GM21576 (cell line): Measurements from ENCODE around the gene OR52E4.

Source experiments
- ATAC-seq: cut with Tn5 transposase; IDR thresholded peaks from one replicate; pipeline ENCODE4 v1.9.1; 2021; ENCODE audit warnings: mild to moderate bottlenecking, moderate library complexity; ENCODE audit not compliant: unreplicated experiment

The OR52E4 gene

GRCh38 chr11:5880329-5880728 lies at the start of gene OR52E4:
OR52E4 (plus strand) TSS chr11:5880629; CDS start chr11:5884293, 3,664 bp downstream.
- ATAC-seq, result no peak

- no peak for ATAC-seq
Measured at GRCh38 chr11:5831196-5831829, 49.1 kb upstream of the OR52E4 start.

DNA sequence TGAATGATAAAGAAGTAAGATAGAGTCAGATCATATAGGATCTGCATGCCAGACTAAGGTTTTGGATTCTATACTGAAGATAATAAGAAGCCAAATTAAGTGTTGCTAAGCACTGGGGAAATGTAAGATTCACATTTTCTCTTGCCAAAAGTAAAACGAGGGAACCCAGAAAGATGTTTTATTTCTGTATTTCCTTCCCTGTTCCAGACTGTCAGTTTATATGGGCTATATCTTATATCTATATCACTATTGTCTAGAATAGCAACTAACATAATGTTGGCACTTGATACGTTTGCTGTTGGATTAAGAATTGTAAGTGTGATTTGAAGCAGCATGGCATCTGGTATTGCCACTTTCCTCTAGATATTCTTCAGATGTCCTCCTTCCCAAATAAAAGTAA lies 47.0 kb upstream of the OR52E4 start:
- ATAC-seq, result no peak

GRCh38 chr11:5837695-5838094 lies 42.7 kb upstream of the OR52E4 start:
- no peak for ATAC-seq

DNA sequence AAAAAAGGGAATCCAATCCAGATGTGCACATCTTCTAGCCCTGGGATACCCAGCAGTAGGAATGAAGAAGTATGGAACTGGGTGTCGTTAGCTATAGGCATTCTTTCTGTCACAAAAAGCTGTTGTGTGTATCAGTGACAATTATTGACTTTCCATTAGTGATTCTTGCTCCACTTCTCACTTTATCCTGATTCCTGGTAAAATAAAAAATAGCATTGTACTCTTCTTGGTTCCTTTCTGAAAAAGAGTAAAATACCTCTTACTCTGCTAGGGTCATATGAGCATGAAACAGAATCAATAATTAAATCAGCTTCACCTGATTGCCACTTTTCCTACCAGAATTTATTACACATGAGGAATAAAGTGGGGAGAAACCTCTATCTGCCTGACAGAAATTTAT lies 38.6 kb upstream of the OR52E4 start, which contains the start of gene OR52E6:
OR52E6 (minus strand) TSS at position 101 of the 400 bp plus-strand sequence; CDS start at position 101, 0 bp downstream.
- ATAC-seq, result no peak

GRCh38 chr11:5846701-5847100 lies 33.7 kb upstream of the OR52E4 start:
- no peak for ATAC-seq

DNA sequence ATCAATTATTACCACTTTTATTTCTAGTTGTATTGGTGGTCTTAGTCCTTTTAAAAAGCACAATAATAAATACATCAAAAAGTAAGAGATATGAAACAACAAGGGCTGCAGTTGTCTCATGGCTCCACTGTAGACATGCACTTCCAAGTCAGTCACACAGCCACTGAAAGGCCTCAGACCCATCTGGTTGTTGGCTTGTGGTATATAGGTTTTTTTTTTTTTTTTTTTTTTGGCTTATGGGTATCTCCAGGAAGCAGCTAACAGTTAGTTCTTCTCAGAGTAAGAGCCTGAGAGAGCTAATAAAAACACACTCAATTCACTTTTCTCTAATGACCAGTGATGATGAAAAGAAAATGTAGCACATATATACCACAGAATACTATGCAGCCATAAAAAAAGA lies 32.7 kb upstream of the OR52E4 start:
- ATAC-seq, result no peak

- no peak for ATAC-seq
Measured at GRCh38 chr11:5851002-5851401, 29.4 kb upstream of the OR52E4 start.

DNA sequence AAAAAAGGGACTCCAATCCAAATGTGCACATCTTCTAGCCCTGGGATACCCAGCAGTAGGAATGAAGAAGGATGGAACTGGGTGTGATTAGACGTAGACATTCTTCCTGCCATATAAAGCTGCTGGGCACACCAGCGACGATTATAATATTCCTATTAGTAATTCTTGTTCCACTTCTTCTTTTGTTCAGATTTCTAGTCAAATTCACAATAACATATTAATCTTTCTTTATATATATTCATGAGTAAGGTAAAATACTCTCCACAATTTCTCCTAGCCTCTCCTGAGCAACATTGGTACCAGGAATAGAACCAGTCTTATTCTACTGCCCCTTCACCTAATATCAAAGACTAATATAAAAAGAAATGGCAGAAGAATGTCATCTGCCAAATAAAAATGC lies 22.8 kb upstream of the OR52E4 start, which contains the start of gene OR52E8:
OR52E8 (minus strand) TSS at position 101 of the 400 bp plus-strand sequence; CDS start at position 101, 0 bp downstream.
- no peak for ATAC-seq

- no peak for ATAC-seq
Measured at GRCh38 chr11:5865826-5866225, 14.6 kb upstream of the OR52E4 start.

GRCh38 chr11:5878564-5878963 lies 1.9 kb upstream of the OR52E4 start:
- no peak for ATAC-seq

DNA sequence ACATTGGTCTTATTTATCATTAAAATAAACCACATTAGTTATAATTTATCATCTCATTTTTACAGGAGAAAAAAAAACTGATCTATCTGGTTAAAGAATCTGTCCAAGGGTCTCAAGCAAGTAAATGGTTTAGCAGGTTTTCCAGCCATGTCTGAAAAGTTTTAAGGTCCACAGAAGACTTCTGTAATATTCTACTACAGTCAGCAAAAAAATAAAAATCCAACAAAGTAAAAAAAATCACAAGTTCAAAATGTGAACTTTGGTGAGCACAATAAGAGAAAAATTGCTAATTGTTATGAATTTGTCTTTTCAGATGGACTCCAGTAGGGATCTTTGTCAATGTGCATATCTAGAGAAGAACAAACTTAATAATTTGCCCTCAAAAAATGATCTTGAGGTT lies 1.3 kb downstream of the OR52E4 start:
- ATAC-seq, result no peak

DNA sequence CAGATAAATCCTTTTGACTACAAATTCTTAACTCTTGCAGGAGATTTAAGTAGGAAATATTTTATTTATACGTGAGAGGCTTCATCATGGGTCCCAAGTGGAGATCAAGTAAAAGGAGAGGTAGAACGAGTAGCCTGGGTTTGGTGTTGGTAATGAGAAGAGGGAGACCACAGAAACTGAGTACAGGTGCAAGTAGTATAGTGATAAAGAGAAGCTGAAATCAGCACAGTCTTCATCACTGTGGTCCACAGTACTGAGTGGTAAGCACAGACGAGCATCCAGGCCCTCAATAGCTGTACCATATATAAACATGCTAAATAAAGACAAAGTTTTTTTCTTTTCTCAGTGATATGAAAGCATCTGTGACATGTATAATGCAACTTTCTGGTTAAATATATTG lies 6.7 kb downstream of the OR52E4 start:
- no peak for ATAC-seq

GRCh38 chr11:5887661-5888060 lies 7.2 kb downstream of the OR52E4 start:
- no peak for ATAC-seq

GRCh38 chr11:5891216-5891800 lies 10.9 kb downstream of the OR52E4 start:
- no peak for ATAC-seq

- no peak for ATAC-seq
Measured at GRCh38 chr11:5892908-5893307, 12.5 kb downstream of the OR52E4 start, which contains the start of gene OR52E5. OR52E5 (plus strand) TSS chr11:5893208; CDS start chr11:5900777, 7,569 bp downstream.

GRCh38 chr11:5899534-5899933 lies 19.1 kb downstream of the OR52E4 start:
- ATAC-seq, result no peak

- no peak for ATAC-seq
Measured at GRCh38 chr11:5910540-5910939, 30.1 kb downstream of the OR52E4 start.

DNA sequence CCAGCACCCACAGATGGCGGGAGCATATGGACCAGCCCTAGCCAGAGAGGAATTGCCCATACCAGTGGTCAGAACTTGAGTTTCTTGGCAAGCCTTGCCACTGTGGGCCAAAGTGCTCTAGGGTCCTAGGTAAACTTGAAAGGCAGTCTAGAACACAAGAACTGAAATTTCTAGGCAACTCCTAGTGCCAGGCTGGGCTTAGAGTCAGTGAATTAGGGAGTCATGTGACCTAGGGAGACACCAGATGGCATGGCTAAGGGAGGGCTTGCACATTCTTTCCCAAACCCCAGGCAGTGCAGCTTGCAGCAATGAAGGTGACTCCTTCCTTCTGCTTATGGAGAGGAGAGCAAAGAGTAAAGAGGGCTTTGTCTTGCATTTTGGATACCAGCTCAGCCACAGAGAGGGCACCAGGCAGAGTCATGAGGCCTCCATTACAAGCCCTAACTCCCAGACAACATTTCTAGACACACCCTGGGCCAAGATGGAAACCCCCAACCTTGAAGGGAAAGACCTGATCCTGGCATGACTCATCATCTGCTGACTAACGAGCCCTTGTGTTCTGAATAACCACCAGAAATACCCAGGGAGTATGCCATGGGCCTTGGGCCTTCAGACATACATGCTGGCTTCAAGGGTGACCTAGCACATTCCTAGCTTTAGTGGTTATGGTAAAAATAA lies 42.5 kb downstream of the OR52E4 start:
- peak; percentile 74 for ATAC-seq

- peak; percentile 50 for ATAC-seq
Measured at GRCh38 chr11:5923427-5923776, 43.0 kb downstream of the OR52E4 start.

DNA sequence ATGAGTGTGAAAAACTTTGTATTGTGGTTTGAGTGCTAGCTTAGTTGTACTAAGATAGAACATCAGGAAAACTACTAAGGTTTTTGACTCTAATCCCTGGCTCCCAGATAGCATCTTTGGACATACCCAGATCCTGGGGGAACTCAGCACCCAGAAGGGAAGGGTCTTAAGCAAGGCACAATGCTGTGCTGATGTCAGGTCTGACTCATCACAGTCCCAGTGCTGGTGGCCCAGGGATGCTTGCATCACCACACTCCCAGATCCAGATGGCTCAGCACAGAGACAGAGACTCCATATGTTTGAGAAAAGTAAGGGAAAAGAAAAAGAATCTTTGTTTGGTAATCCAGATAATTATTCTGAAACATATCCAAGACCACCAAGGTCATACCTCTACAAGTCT lies 43.4 kb downstream of the OR52E4 start:
- ATAC-seq, result no peak

DNA sequence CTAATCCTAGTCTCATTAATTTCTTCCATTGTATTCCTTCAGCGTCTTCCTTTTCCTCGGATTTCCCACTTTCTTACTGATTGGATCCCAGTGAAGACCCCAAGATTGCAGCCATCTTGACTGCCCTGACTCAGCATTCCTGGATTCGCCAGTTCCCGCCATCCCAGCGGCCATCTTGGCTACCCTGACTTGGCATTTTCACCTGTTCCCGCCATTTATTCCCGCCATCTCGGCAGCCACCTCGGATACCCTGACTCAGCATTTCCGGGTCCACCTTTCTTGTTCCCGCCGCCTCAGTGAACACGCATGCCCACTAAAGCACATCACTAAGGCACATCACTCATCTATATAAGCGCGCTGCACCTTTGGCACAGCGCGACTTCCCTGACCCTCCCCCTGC lies 47.8 kb downstream of the OR52E4 start:
- no peak for ATAC-seq
